Duodenal mucosa (tissue), 2 donors: ENCODE data around the gene PEF1.

Source experiments
- H3K27ac ChIP-seq: one replicate; pipeline ENCODE4 v1.7.0; 2013; ENCODE audit warnings: low read depth, low read length
- H3K27me3 ChIP-seq, 2 donors: one replicate each; pipeline ENCODE4 v1.7.0; 2013; ENCODE audit warnings: low read length in 2 of 2, control low read depth in 1 of 2; ENCODE audit not compliant: insufficient read depth in 2 of 2, control insufficient read depth in 1 of 2
- H3K36me3 ChIP-seq, 2 donors: one replicate each; pipeline ENCODE4 v1.7.0; 2013; ENCODE audit warnings: low read length in 2 of 2, control low read depth in 1 of 2; ENCODE audit not compliant: insufficient read depth in 2 of 2, control insufficient read depth in 1 of 2
- H3K4me1 ChIP-seq, 2 donors: one replicate each; pipeline ENCODE4 v1.7.0; 2013; ENCODE audit warnings: low read length in 2 of 2, control low read depth in 1 of 2; ENCODE audit not compliant: insufficient read depth in 2 of 2, control insufficient read depth in 1 of 2
- H3K4me3 ChIP-seq, 2 donors: one replicate each; pipeline ENCODE4 v1.7.0; 2013; ENCODE audit warnings: low read length in 2 of 2, low read depth in 1 of 2
- H3K9ac ChIP-seq, 2 donors: one replicate each; pipeline ENCODE4 v1.7.0; 2013; ENCODE audit warnings: low read length in 2 of 2, low read depth in 1 of 2
- H3K9me3 ChIP-seq, 2 donors: one replicate each; pipeline ENCODE4 v1.7.0; 2013; ENCODE audit warnings: low read length in 2 of 2, control low read depth in 1 of 2; ENCODE audit not compliant: control insufficient read depth in 1 of 2

PEF1 gene

GRCh38 chr1:31617218-31617915, 27.3 kb downstream of the PEF1 start, which contains the start of gene HCRTR1:
TSS of gene HCRTR1 (plus strand) at chr1:31617689. CDS start at chr1:31619193, 1,504 bp downstream.
- Histone ChIP-seq H3K4me1 (peaks cover 0 to 4% of the 10 kb centered on the region in 2 donors), H3K36me3 (no peaks in the 10 kb centered on the region), H3K4me3 (peak within 1 kb of the TSS; percentile 54 to 58), H3K27ac (no peak within 1 kb of the TSS), H3K27me3 (peaks cover 10 to 15% of the 10 kb centered on the region in 2 donors), H3K9me3 (no peaks in the 10 kb centered on the region), H3K9ac (peak within 1 kb of the TSS in 1 of 2 donors; percentile 8)

- no peak overlapping the region for H3K4me3 ChIP-seq
- no peak overlapping the region for H3K27ac ChIP-seq
- no peak overlapping the region for H3K9ac ChIP-seq
- no peaks in the 10 kb centered on the region for H3K9me3 ChIP-seq
- H3K36me3 ChIP-seq, result no peaks in the 10 kb centered on the region
- peaks cover 10 to 15% of the 10 kb centered on the region in 2 donors for H3K27me3 ChIP-seq
- H3K4me1 ChIP-seq, result peaks cover 0 to 4% of the 10 kb centered on the region in 2 donors
Observed at GRCh38 chr1:31615939-31616338, 28.7 kb downstream of the PEF1 start.

- H3K36me3 ChIP-seq, result no peaks in the 10 kb centered on the region
- H3K27me3 ChIP-seq, result peaks cover 10 to 15% of the 10 kb centered on the region in 2 donors
- H3K9ac ChIP-seq, result no peak overlapping the region
- no peak overlapping the region for H3K4me3 ChIP-seq
- H3K27ac ChIP-seq, result no peak overlapping the region
- peaks cover 0 to 4% of the 10 kb centered on the region in 2 donors for H3K4me1 ChIP-seq
- no peaks in the 10 kb centered on the region for H3K9me3 ChIP-seq
Observed at GRCh38 chr1:31615414-31615813, 29.3 kb downstream of the PEF1 start.

- peaks cover 0 to 4% of the 10 kb centered on the region in 2 donors for H3K4me1 ChIP-seq
- H3K9me3 ChIP-seq, result no peaks in the 10 kb centered on the region
- H3K4me3 ChIP-seq, result no peak overlapping the region
- H3K9ac ChIP-seq, result no peak overlapping the region
- H3K27ac ChIP-seq, result no peak overlapping the region
- H3K27me3 ChIP-seq, result peaks cover 8 to 15% of the 10 kb centered on the region in 2 donors
- H3K36me3 ChIP-seq, result no peaks in the 10 kb centered on the region
Observed at GRCh38 chr1:31614414-31615005, 30.2 kb downstream of the PEF1 start.

- H3K4me3 ChIP-seq, result no peak overlapping the region
- H3K9me3 ChIP-seq, result no peaks in the 10 kb centered on the region
- no peaks in the 10 kb centered on the region for H3K27me3 ChIP-seq
- no peak overlapping the region for H3K27ac ChIP-seq
- H3K4me1 ChIP-seq, result no peaks in the 10 kb centered on the region
- no peaks in the 10 kb centered on the region for H3K36me3 ChIP-seq
- no peak overlapping the region for H3K9ac ChIP-seq
Observed at GRCh38 chr1:31609514-31610118, 35.1 kb downstream of the PEF1 start.

DNA sequence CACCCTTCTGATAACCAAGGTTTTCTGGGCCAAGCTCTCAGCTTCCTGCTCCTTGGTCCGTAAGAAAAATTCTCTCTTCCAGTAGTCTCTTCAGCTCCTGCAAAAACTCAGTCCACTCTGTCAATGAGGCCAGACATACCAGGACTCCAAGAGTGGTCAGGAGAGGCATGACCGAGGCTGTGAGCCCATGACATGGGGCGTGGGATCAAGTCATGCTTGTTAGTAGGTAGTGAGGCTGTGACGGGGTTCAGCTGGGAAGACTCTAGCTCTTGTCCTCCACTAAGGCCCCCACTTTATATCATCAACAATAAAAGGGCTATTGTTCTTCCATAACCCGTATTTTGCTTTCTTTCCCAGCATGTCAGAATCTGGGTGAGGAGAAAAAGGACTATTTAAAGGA, 37.3 kb downstream of the PEF1 start:
- Histone ChIP-seq H3K36me3 (no peaks in the 10 kb centered on the region), H3K27me3 (no peaks in the 10 kb centered on the region), H3K4me1 (no peaks in the 10 kb centered on the region), H3K4me3 (no peak overlapping the region), H3K9ac (no peak overlapping the region), H3K9me3 (no peaks in the 10 kb centered on the region), H3K27ac (no peak overlapping the region)

GRCh38 chr1:31605908-31606427, 38.7 kb downstream of the PEF1 start:
- Histone ChIP-seq H3K4me3 (no peak overlapping the region), H3K27ac (no peak overlapping the region), H3K9me3 (no peaks in the 10 kb centered on the region), H3K9ac (no peak overlapping the region), H3K36me3 (no peaks in the 10 kb centered on the region), H3K27me3 (no peaks in the 10 kb centered on the region), H3K4me1 (no peaks in the 10 kb centered on the region)

DNA sequence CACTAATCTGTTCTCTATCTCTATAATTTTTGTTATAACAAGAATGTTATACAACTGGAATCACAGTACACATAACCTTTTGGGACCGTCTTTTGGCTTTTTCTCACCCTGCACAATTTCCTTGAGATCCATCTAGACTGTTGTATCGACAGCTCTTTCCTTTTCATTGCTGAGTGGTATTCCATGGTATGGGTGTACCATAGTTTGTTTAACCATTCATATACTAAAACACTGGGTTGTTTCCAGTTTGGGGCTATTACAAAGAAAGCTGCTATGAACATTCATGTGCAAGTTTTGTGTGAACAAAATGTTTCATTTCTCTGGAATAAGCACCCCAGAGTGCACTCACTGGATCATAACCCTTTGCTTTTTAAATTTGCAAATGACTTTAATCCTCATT, 42.6 kb downstream of the PEF1 start:
- H3K36me3 ChIP-seq, result no peaks in the 10 kb centered on the region
- no peaks in the 10 kb centered on the region for H3K27me3 ChIP-seq
- no peak overlapping the region for H3K4me3 ChIP-seq
- no peaks in the 10 kb centered on the region for H3K9me3 ChIP-seq
- no peak overlapping the region for H3K9ac ChIP-seq
- no peak overlapping the region for H3K27ac ChIP-seq
- no peaks in the 10 kb centered on the region for H3K4me1 ChIP-seq

- Histone ChIP-seq H3K4me3 (no peak overlapping the region), H3K9me3 (no peaks in the 10 kb centered on the region), H3K9ac (no peak overlapping the region), H3K36me3 (no peaks in the 10 kb centered on the region), H3K4me1 (no peaks in the 10 kb centered on the region), H3K27me3 (no peaks in the 10 kb centered on the region), H3K27ac (no peak overlapping the region)
Observed at GRCh38 chr1:31600641-31601040, 44.0 kb downstream of the PEF1 start.

GRCh38 chr1:31598980-31599379, 45.7 kb downstream of the PEF1 start:
- H3K9ac ChIP-seq, result no peak overlapping the region

More at GRCh38 chr1:31598980-31599379, 45.7 kb downstream of the PEF1 start:
- Histone ChIP-seq H3K27ac (no peak overlapping the region), H3K4me1 (peaks cover 0 to 2% of the 10 kb centered on the region in 2 donors), H3K27me3 (no peaks in the 10 kb centered on the region), H3K9me3 (no peaks in the 10 kb centered on the region), H3K4me3 (no peak overlapping the region), H3K36me3 (no peaks in the 10 kb centered on the region)
